ENCODE data around the gene GCLM. TPM values are rescaled to one million over a fixed set of nuclear protein-coding genes. Genes with fewer than 3 reads are reported as not detected.

The GCLM gene
- total and polyA plus RNA-seq, 9 of the 15 experiments (the other 6 are each of a cell fraction or from before 2014, with no cell fraction given): 9.3 to 71.6 (median 24.5) TPM

GRCh38 chr1:93905734-93906133, 3.5 kb downstream of the GCLM start:
- H3K27ac ChIP-seq (ENCODE audit: extremely low read depth, low read depth, low read length): no peak overlapping the region
- DNase-seq (ENCODE audit: extremely low read depth in 1 of 4, low spot score in 3 of 4) (no peak), ATAC-seq (no peak), FAIRE-seq (no peak)
- H3K4me3 ChIP-seq: no peak overlapping the region
- peaks cover 43% of the 10 kb centered on the region for H3K36me3 ChIP-seq (ENCODE audit: control insufficient read depth, insufficient read depth, low read length)
- CTCF ChIA-PET (ENCODE audit: low intra/inter-chr PET ratio): no interaction called here
- BruUV-seq (replicated peaks): no TSS peak
- no peak overlapping the region for H3K9ac ChIP-seq (ENCODE audit: insufficient read depth in 1 of 2, low read depth in 2 of 2, low read length in 2 of 2)
- POLR2A ChIA-PET: no interaction called here
- in situ Hi-C loops (cut with MboI) (no loop called here), intact Hi-C loops (cut with micrococcal nuclease) (no loop called here)
- peaks cover 9 to 19% of the 10 kb centered on the region in 2 experiments; a peak in 4 of 5 replicates for H3K4me1 ChIP-seq (replicated peaks in 1 of 2; ENCODE audit: control insufficient read depth in 2 of 2, insufficient read depth in 2 of 2, low read length in 2 of 2)
- no peak for TF ChIP-seq PRPF4 (IDR thresholded peaks at IDR 0.05; ENCODE audit: insufficient read depth, low read depth, low read length, poor library complexity, severe bottlenecking)
- peak in 1 of 2 experiments; percentile 82; a peak in 2 of 4 replicates for TF ChIP-seq RCOR1 (IDR thresholded peaks at IDR 0.05; ENCODE audit: borderline replicate concordance in 1 of 2, low read depth in 2 of 2, low read length in 2 of 2)
- TF ChIP-seq KDM1A (IDR thresholded peaks at IDR 0.05): peak; percentile 95 to 97
- peak; percentile 33 for TF ChIP-seq MEIS2 (IDR thresholded peaks at IDR 0.05; ENCODE audit: partially characterized antibody)
- TF ChIP-seq HOMEZ (CRISPR knock-in tag; IDR thresholded peaks at IDR 0.05): no peak
- TF ChIP-seq ATF3 (IDR thresholded peaks at IDR 0.05): 0 out of 2 replicates have a peak, but pooled peaks have one; percentile 25
- TF ChIP-seq ATF3 (CRISPR knock-in tag; conservative IDR thresholded peaks at IDR 0.05): no peak
- TF ChIP-seq RNF2 (IDR thresholded peaks at IDR 0.05): no peak
- peak; percentile 55; the same call in 1 of the 2 replicates for TF ChIP-seq FOSL1 (tag; conservative IDR thresholded peaks at IDR 0.05)
- TF ChIP-seq TEAD4 (IDR thresholded peaks at IDR 0.05; ENCODE audit: low read length): no peak
- TF ChIP-seq TEAD4 (CRISPR knock-in tag; IDR thresholded peaks at IDR 0.05; ENCODE audit: borderline replicate concordance): no peak
- TF ChIP-seq MIER1 (IDR thresholded peaks at IDR 0.05; ENCODE audit: low read depth): no peak
- TF ChIP-seq DACH1 (IDR thresholded peaks at IDR 0.05; ENCODE audit: partially characterized antibody): peak; percentile 55
- peaks cover 15% of the 10 kb centered on the region for H4K20me1 ChIP-seq (replicated peaks; ENCODE audit: control insufficient read depth, insufficient read depth, low read length)
- peaks cover 74% of the 10 kb centered on the region for H3K79me2 ChIP-seq (ENCODE audit: control insufficient read depth, insufficient read depth, low read length)
- no peak overlapping the region for H3K4me2 ChIP-seq (ENCODE audit: insufficient read depth, low read length)
- H3K9me1 ChIP-seq (ENCODE audit: control insufficient read depth, insufficient read depth, low read length): no peaks in the 10 kb centered on the region
- H3K27me3 ChIP-seq (ENCODE audit: control insufficient read depth in 2 of 2, insufficient read depth in 2 of 2, low read length in 2 of 2): no peaks in the 10 kb centered on the region
- H2AFZ ChIP-seq (ENCODE audit: low read depth, low read length): no peak overlapping the region
- peaks cover 2% of the 10 kb centered on the region; the same call in 1 of the 2 replicates for H3K9me3 ChIP-seq (replicated peaks; ENCODE audit: control insufficient read depth, insufficient read depth, low read depth, low read length)
- 65% methylated on average over 2 of the region's 2 CpGs for WGBS (ENCODE audit: insufficient coverage, low coverage, missing lambda C conversion rate)

All from K562 (cell line).